ENCODE results near the gene CCDC92B. TPM values are rescaled to one million over a fixed set of nuclear protein-coding genes. Genes with fewer than 3 reads are reported as not detected.

Gene CCDC92B
- total RNA-seq, 2 donors from 2014 or later = 0.14 TPM; not detected in 1

DNA sequence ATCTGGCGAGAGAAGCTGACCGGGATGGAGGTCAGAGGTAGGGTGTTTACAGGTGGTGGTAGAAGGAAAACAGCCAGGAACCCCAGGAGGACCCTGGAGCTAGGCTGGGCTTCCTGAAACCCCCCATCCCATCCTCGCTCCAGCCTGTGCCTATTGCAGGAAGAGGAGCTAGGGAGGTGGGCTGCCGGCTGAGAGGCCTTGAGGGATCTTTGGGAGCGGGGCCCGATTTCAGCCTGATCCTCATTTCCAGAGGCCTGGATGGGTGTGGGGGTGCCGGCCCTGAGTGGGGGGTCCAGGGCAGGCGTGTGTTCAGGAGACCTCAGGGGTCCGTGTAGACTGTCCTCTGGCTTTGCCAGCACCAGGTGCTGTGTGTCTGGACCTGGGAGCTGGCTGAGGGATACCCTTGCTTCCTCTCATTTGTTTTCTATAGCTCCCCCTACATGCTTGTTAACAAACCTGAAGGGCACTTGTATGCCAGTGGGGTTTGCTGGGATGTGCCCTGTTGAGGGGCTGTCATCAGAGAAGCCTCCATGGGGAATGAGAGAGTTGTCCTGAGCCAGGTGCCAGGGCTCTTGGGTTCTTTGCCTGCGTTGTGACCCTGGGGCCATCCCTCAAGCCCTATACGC lies 27.9 kb upstream of the CCDC92B start:
- no peaks in the 10 kb centered on the region for H3K4me1 ChIP-seq (ENCODE audit: control insufficient read depth in 1 of 2, low read depth in 2 of 2)
- no peak overlapping the region for H3K4me3 ChIP-seq
- DNase-seq (ENCODE audit: low spot score) = no peak
- H3K27me3 ChIP-seq (replicated peaks; ENCODE audit: insufficient read depth) = no peaks in the 10 kb centered on the region
- H3K27ac ChIP-seq = no peak overlapping the region
- no peaks in the 10 kb centered on the region for H3K36me3 ChIP-seq
- no peak for ATAC-seq (ENCODE audit: insufficient number of reproducible peaks, low FRiP score, low read depth)
- H3K9me3 ChIP-seq = no peaks in the 10 kb centered on the region
- TF ChIP-seq, protein P1, sequence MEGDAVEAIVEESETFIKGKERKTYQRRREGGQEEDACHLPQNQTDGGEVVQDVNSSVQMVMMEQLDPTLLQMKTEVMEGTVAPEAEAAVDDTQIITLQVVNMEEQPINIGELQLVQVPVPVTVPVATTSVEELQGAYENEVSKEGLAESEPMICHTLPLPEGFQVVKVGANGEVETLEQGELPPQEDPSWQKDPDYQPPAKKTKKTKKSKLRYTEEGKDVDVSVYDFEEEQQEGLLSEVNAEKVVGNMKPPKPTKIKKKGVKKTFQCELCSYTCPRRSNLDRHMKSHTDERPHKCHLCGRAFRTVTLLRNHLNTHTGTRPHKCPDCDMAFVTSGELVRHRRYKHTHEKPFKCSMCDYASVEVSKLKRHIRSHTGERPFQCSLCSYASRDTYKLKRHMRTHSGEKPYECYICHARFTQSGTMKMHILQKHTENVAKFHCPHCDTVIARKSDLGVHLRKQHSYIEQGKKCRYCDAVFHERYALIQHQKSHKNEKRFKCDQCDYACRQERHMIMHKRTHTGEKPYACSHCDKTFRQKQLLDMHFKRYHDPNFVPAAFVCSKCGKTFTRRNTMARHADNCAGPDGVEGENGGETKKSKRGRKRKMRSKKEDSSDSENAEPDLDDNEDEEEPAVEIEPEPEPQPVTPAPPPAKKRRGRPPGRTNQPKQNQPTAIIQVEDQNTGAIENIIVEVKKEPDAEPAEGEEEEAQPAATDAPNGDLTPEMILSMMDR (IDR thresholded peaks at IDR 0.05) = no peak

DNA sequence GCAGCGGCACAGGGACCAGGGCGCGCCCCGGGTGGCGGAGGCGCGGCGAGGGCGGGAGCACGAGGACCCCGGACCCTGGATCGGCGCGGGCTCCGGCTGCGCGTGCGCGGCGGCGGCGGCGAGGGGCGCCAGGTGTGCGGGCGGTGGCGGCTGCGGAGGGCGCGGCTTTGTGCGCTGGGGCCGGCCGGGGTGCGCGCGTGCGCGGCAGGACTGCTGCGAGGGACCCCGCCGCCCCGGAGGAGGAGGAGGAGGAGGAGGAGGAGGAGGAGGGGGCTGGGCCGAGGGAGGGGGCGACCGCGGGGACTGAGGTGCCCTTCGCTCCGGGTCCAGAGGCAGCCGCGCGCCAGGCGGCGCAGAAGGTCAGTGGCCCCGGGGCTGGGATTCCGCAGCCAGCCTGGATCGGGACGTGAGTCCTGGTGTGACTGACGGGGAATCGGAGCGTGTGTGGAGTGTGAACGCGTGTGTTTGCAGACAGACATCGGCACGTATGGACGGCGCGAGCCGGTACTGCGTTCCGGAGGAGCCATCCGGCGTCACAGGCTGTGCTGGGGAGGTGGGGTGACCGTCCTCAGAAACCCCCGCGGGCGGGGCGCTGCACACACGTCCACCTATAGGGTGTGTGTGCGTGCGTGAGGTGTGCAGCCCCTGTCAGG lies 27.3 kb upstream of the CCDC92B start:
- no peak for ATAC-seq (ENCODE audit: insufficient number of reproducible peaks, low FRiP score, low read depth)
- TF ChIP-seq, protein P1 (IDR thresholded peaks at IDR 0.05) = no peak
- no peaks in the 10 kb centered on the region for H3K9me3 ChIP-seq

DNA sequence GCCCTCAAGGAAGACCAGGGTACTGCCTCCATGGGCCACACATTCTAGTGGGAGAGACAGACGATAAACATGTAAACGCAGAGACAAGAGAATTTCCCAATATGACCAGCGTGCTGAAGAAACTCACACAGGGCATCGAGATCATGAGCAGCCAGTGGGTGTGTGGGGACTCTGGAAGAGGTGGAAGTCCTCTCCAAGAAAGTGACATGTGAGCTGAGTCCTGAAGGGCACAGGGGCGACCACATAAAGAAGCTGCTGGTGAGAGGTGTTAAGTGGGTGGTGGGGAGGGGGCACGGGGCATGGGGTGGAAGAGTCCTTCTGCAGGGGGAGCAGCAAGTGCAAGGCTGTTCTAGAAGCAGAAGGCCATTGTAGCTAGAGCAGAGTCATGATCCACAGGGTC lies 25.8 kb upstream of the CCDC92B start:
- TF ChIP-seq, protein P1 (IDR thresholded peaks at IDR 0.05) = no peak
- Histone ChIP-seq H3K4me1 (ENCODE audit: control insufficient read depth in 1 of 2, low read depth in 2 of 2) (no peaks in the 10 kb centered on the region), H3K27me3 (replicated peaks; ENCODE audit: insufficient read depth) (no peaks in the 10 kb centered on the region), H3K9me3 (no peaks in the 10 kb centered on the region), H3K4me3 (no peak overlapping the region), H3K27ac (no peak overlapping the region), H3K36me3 (no peaks in the 10 kb centered on the region)
- DNase-seq (ENCODE audit: low spot score) (no peak), ATAC-seq (ENCODE audit: insufficient number of reproducible peaks, low FRiP score, low read depth) (no peak)

More for the DNA sequence above, 27.3 kb upstream of the CCDC92B start:
- H3K27me3 ChIP-seq (replicated peaks; ENCODE audit: insufficient read depth) = no peaks in the 10 kb centered on the region
- no peaks in the 10 kb centered on the region for H3K36me3 ChIP-seq
- no peak overlapping the region for H3K4me3 ChIP-seq
- H3K27ac ChIP-seq = no peak overlapping the region
- no peak for DNase-seq (ENCODE audit: low spot score)
- H3K4me1 ChIP-seq (ENCODE audit: control insufficient read depth in 1 of 2, low read depth in 2 of 2) = no peaks in the 10 kb centered on the region

DNA sequence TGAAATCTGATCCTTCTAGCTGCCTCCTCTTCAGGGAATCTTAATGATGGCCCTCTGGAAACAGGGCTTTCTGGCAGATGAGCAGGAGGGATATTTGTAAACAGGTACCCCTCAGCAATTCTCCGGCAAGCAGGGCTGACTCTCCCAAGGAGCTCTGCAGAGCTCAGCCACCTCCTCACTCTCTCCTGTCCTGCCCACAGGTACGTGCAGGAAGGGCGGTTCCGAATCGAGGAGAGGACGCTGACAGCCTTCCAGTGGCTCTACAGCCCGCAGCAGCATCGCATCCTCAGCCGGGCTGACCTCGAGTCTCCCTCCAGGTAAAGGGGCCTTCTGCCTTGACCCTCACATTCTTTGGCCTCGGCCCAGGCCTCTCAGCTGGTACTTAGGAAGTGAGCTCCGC lies 20.7 kb upstream of the CCDC92B start:
- no peak for ATAC-seq (ENCODE audit: insufficient number of reproducible peaks, low FRiP score, low read depth)
- Histone ChIP-seq H3K4me1 (ENCODE audit: control insufficient read depth in 1 of 2, low read depth in 2 of 2) (no peaks in the 10 kb centered on the region), H3K27ac (no peak overlapping the region), H3K36me3 (no peaks in the 10 kb centered on the region), H3K9me3 (no peaks in the 10 kb centered on the region), H3K4me3 (no peak overlapping the region), H3K27me3 (replicated peaks; ENCODE audit: insufficient read depth) (no peaks in the 10 kb centered on the region)
- DNase-seq (ENCODE audit: low spot score) = no peak
- TF ChIP-seq, protein P1 (IDR thresholded peaks at IDR 0.05) = no peak

DNA sequence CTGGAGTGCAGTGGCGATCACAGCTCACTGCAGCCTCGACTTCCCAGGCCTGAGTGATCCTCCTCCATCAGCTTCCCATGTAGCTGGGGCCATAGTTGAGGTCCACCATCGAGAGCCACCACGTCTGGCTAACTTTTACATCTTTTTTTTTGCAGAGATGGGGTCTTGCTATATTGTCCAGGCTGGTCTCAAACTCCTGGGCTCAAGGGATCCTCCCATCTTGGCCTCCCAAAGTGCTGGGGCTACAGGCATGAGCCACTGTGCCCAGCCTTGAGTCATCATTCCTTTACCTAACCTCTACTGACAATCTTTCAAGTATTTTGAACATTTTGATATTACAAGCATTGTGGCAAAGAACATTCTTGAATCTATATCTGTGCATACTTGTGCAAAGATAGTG lies 9.4 kb upstream of the CCDC92B start:
- no peak overlapping the region for H3K27ac ChIP-seq
- no peaks in the 10 kb centered on the region for H3K36me3 ChIP-seq
- TF ChIP-seq, protein P1 (IDR thresholded peaks at IDR 0.05) = no peak
- no peaks in the 10 kb centered on the region for H3K9me3 ChIP-seq
- H3K4me3 ChIP-seq = no peak overlapping the region
- ATAC-seq (ENCODE audit: insufficient number of reproducible peaks, low FRiP score, low read depth) (no peak), DNase-seq (ENCODE audit: low spot score) (no peak)
- H3K27me3 ChIP-seq (replicated peaks; ENCODE audit: insufficient read depth) = no peaks in the 10 kb centered on the region
- peaks cover 0 to 7% of the 10 kb centered on the region in 2 donors for H3K4me1 ChIP-seq (ENCODE audit: control insufficient read depth in 1 of 2, low read depth in 2 of 2)
